Amniotic epithelial cell (primary cell): ENCODE measurements around the gene MEP1A.
"Not testable (repeated sequence)": the region's sequence is repeated elsewhere in the genome, so short reads cannot be mapped to it uniquely, and the experiment has no call there.

Experiments
- DNase-seq: peaks from one replicate; pipeline ENCODE4 v3.0.0-alpha.2; 2010; ENCODE audit warnings: low read depth

The MEP1A gene

DNA sequence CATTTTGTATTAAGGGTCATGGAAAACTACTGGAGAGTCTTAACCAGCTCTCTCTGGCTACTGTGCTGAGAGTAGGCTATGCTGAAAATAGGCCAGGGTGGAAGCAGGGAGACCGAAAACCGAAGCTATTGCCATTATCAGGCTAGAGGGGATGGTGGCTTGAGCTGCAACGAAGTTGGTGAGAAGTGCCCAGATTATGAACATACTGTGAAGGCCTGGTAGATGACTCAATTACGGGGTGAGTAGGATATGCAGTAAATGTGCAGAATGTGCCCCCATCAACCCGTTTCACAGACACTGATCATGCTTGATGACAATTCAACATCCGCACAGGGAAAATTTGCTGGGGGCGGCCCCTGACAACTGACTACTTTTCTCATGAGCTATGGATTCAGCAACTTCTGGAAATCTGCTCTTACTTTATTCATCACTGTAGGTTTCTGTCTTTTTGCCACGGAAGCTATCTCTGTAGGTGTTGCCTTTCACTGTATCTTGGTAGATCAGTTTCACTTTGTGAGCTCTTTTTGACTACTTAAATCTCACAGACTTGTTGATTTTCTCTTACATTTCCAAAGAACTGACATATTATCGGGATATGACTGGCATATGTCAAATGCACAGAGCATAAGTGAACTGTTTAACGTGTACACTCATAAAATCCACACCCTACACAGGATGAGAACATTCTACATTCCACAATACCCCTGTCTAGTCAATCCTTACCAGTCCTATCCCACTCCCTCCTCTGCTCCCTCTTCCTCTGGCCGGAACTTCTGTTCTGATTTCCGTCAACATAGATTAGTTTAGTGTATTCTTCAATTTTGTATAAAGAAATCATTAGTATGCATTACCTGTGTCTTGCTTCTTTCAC, 15.5 kb upstream of the MEP1A start:
- no peak for DNase-seq

DNA sequence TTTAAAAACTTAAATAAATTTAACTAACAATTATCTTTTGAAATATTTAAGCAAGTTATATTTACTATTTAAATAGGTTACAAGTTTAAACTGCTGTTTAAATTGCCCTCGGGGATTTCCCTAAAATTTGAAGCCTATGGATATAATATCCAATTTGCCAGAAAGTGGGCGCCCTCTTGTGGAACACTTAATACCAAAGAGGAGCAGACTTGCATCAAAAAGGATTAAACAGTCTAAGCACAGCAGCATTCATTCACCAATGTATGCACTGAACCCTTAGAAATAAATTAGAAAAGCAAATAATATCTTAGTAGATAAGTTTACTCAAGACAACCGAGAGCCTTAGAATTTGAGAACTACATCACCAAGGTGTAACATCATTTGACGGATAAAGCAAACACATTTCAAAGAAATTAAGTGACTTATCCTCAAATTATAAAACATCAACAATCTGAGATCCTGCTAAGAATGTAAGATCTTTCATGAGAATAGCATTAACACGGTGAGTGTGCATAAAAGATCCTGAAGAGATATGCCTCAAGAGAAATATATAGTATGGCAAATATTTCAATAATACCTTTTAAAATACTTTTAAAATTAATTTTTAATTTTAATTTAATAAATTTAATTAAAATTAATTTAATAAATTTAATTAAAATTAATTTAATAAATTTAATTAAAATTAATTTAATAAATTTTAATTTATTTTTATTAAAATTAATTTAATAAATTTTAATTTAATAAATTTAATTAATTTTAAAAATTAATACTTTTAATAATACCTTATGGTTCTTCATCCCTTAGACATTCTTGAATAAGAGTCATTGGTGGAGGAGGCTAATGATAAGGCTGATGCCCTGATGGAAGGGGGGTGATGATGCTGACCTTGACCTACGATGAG, 11.5 kb upstream of the MEP1A start:
- DNase-seq = peak; percentile 45

DNA sequence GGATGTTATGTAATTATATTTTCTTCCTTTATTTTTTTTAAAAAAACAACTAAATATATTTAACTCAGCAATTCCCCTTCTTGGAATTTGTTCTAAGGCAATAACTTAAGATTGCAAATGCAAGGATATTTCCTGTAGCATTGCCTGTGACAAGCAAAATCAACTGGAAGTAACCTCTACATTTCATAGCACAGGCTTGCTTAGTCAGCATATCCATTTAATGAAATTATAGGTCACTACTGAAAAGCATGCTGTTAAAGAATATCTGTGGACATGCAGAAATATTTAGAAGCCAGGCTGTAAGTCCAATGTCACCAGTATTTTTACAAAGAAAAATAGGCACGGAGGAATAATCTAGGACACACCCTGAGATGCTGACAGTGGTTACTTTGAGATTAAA, 8.7 kb upstream of the MEP1A start:
- DNase-seq = no peak

DNA sequence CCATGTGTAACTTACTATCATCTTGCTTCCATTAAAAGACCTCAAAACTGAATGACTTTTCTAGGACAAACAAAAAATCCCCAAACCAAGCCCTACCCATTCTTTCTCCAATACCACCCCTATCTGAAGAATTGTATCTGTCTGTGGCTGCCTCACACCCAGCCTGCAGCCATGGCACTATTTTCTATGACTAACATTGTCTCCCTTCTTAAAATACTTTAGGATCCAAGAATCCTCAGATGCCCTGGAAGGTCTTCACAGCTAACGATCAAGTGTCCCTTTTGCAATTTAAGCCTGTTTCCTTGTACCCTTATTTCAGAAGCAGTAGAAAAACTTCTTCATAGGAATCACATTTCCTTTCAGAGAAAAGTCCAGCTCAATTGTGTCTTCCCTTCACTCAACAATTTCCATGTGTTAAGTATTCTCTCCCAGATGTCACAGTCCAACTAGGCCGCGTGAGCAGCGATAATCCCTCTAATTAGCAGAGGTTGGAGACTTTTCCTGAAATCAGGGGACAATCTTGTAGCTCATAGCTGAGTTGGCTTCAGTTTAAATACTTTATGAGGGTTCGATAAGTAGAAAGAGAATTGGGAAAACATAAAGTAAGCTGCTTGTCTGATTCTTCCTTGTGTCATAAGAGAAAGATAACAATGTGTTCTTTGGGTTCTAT, 5.2 kb upstream of the MEP1A start:
- no peak for DNase-seq

DNA sequence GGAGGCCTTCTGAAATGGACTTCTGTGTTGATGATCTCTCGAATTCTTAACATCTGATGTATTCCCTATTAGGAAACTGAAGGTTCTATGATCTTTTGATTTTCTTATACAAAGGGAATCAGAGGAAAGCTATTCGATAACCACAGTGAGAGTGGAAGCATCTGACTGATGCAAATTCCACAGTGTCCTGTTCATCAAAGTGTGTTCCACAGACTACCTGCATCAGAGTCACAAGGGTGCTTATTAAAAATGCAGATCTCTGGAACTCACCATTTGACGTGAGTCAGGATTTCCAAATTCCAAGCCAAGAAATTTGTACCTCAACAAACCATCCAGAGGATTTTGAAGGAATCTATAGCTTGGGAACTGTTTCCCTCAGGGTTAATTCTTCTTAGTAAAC, 4.4 kb upstream of the MEP1A start:
- DNase-seq = no peak

DNA sequence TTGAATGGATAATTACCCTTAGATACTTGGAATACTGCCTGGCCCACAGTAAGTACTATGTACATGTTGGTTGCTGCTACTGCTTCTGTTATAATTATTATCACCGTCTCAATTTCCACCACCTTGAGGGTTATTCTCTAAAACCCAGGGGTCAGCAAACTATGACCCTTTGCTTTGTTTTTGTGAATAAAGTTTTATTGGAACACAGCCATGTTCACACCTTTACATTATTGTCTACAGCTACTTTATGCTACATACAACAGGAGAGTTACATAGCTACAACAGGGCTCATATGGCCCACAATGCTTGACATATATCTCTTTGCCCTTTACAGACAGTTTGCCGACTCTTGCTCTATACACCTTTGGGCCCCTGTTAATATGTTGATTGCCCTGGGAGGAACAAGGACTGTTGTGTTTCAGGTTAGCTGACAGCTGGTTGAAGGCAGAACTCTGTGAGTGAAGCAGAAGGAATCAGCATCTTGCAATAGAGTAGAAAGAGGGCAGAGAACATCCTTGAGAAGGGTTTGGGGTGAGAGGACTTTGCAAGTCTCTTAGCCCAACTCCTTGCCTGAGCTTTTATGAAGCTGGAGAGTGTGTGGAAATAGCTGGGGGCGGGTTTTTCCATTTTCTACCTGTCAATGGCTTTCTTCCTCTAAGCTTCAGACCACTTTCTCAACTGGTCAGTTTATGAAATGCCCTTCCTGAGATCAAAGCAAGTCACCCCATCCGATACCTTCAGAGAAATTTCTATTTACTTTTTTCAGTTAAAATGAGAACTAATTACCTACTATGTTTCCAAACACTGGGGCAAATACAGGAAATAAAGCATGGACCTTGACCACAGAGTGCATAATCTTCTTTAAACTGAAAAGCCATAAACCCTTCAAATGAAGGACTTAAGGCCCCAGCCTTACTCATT, 3.5 kb upstream of the MEP1A start:
- no peak for DNase-seq

DNA sequence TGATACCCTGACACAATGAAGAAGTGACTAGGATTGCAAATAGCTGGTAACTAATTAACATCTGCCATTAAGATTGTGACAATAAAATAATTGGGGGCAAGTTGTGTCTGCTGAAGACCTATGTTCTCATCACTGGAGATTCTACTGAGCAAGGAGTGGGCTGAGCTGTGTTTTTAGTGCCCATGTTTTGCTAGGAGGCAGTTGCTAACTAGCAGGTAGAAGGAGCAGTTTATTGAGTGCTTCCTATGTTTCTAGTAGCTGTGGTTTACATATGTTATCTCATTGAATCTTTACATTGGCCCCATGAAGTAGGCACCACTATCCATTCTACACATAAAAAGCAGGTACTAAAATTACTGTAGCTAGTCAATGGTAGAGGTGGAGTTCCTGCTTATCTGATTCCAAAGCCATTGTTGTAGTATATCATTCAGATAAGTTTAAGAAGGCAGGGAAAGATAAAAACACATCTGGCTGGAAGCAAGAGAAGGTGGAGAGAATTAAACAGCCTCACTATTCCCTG, 2.8 kb upstream of the MEP1A start:
- DNase-seq = no peak

DNA sequence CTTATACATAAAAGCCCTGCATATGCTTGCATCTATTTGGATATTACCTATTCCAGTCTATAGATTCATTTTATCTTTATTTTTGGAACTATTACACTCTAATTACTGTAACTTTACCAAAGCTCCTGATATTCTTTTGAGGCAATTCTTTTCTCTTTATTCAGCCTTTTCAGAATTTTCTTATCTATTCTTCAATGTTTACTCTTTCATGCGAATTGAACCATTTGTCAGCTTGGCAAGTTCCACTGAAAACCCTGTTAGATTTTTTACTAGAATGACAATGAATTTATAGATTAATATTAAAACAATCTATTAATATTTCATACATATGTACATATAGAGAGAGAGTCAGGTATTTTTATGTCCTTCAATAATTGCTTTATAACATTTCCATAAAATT, 554 bp upstream of the MEP1A start:
- no peak for DNase-seq

DNA sequence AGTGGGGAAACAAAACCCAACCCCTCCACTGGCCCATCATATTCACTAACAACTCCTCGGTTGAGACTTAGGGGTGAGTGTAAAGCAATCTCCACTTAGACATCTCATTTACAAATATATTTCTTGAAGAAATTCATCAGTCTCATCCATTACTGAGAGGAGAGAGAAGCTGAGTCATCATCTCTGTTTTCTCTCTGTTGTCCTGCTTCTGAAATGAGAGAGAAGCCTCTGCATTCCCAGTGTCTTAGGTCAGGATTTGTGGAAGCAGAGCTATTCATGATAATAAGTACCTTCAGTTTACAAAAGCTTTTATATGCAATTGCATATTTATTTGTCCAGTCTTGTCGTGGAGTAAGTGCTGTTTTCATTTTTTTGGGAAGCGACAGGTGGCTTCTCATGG, 879 bp downstream of the MEP1A start:
- peak; percentile 21 for DNase-seq

DNA sequence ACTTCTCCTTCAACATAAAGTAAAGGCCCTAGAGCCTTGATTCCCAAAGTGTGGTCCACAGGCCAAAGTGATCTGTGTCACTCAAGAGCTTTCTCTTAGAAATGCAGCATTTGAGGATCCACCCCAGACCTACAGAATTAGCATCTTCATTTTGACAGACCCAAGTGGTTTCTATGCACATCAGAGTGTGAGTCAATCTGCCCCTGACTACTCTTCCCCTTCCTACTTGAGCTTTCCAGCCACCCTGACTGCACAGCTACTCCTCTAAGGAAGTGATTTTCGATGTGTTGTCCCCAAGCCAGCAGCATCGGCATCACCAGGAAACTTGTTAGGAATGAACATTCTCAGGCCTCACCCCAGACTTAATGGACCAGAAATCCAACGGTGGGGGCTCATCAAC, 2.6 kb downstream of the MEP1A start:
- no peak for DNase-seq

DNA sequence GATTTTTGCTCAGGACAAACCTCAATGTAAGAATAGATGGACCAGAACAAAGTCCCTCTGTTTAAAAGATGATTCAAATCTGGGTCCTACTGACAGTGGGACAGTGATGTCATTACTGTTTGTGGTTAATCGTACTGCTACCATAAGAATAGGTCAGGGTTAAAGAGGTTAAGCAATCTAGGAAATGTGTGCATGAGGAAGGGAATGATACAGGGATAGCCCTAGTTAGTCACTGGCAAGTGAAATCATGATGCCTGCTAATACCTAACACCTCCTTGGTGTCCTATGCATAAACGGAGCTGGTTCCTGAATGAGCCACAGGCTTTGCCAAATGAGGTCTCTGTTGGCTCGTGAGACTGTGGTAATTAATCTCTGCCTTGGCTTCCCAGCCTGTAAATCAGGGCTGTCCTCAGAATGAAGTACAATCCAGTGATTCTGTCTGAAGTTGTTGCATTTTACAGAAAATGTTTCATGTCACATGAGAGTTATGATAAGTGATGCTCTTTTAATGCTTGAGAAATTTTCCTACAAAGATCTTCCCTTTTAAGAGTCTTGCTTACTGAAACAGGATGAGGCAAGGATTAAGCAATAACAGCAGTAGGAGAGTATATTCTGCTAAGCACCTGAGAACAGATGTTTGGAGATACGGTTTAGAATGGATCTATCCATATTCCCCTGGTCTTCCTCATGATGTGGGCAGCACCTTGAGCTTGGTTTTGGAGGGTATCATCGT, 3.8 kb downstream of the MEP1A start:
- peak; percentile 3 for DNase-seq

DNA sequence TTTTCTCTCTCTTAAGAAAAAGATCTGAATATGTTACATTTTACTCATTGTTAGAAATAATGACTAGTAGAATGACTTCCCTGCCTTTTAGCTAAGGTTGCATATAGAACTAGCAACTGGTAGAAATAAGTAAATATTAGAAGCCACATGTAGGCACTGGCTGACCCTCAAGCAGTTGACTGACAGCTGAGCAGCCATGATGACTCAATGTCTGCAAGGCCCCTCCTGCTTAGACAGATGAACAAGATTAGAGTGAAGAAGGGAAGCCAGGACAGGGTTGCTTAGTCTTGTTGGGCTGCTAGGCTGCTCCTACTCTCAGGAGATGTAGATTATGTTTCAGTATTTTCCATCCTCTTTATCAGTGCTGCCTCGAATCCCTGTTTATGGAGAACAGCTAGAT, 6.5 kb downstream of the MEP1A start:
- DNase-seq = peak; percentile 5

DNA sequence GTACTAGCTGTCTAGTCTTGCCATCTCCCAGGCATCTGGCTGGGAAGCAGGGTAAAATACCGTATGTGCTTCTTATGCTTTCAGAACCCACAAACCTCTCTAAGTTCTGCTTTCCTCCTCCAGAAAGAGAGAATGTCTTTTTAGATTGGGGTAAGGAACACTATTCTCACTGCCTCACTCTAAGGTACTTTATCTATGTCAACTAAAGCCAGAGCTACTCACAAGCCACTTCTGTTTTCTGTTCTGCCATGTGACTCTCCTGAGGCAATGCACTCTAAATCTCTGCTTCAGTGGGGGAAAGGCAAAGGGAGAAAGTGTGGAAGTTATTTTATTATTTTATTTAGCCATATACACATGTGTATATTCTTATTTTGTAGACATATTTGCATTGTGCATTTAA, 15.6 kb downstream of the MEP1A start:
- no peak for DNase-seq

DNA sequence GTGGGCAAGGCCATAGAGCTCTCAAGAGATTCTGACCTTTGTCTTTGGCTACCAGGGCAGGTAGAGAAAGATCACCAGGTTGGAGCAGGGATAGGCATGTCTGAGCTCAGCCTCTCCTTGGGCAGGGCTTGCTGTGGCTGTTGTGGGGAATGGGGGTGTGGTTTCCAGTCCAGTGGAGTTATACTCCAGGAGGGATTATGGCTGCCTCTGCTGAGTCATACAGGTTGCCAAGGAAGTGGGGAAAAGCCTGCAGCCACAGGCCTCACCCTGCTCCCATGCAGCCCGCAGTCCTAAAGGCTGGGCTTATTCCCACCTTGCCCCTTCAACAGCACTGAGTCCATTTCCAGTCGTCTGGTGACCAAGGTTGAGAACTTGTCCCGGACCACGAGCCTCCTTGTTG, 21.9 kb downstream of the MEP1A start:
- DNase-seq = no peak

DNA sequence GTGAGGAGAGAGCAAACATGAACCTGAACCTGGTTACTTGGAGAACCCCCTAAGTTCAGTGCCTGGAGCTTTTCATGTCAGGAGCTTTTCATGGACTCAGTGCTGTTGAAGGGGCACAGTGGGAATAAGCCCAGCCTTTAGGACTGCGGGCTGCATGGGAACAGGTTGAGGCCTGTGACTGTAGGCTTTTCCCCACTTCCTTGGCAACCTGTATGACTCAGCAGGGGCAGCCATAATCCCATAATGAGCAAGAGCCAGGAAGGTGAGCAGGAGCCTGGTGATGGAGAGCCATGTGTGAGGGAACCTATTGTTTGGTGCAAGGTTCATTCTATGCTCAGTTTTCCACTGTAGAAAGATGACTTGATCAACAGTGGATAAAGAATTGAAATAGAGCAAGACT, 23.4 kb downstream of the MEP1A start:
- DNase-seq = no peak

DNA sequence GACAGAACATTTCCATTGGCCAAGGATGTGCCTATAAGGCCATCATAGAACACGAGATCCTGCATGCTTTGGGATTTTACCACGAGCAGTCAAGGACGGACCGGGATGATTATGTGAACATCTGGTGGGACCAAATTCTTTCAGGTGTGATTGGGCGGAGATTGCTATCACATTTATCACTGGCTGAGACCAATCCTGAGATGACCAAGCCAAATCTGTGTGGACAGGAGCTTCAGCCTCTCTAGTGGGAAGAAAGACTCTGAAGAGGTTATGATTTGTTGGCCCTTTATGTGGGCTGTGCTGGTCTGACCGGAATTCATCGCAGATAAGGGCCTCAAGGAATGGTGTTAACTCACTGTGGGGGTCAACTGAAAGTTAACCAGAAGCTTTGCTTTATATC, 26.4 kb downstream of the MEP1A start:
- no peak for DNase-seq

DNA sequence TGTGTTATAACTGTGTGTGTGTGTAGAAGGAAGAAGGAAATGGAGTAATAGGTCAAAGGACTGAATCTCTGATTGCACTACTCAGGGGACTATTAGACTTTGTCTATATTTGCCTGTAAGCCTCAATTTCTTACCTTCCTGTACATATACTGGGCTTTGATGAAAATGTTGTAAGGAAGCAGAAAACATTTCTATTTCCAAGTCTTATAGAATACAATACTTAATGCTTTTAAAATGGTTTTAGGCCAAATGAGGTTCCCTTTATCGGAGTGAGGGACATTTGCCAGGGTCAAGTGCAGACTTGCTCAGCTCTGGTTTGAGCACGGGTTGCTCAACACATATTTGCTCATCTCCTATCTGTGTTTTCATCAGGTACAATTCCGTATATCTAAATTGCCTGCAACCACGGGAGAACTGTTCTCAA, 28.3 kb downstream of the MEP1A start:
- peak; percentile 9 for DNase-seq

DNA sequence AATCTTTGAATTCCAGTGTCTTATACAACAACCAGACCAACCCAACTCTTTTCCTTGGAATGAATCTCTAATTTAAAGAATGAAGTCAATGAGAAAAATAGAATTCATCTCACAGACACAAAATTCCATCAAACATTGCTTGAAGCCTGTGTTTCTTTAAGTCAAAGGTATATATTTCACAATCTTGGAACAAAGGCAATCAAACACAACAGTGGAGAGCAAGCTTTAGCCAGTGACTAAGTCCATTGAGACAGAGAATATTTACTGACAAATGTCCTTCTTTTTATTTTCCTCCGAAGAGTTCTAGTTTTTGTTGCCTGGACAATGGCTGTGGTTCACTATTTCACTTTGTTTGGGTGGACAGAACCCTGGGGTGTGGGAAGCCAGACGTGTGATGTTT, 35.8 kb downstream of the MEP1A start:
- no peak for DNase-seq

DNA sequence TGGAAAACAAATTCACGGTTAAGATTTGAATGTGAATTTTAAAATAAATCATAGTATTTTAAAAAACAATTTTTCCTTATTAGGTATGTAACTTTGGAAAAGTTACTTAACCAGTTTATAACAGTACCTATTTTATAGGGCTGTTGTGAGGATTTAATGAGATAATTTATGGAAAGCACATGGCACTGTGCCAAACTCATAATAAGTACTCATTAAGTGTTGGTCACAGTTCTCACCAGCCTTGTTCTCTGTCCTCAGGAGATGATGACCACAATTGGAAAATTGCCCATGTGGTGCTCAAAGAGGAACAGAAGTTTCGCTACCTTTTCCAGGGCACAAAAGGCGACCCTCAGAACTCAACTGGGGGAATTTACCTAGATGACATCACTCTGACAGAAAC, 39.6 kb downstream of the MEP1A start:
- no peak for DNase-seq

DNA sequence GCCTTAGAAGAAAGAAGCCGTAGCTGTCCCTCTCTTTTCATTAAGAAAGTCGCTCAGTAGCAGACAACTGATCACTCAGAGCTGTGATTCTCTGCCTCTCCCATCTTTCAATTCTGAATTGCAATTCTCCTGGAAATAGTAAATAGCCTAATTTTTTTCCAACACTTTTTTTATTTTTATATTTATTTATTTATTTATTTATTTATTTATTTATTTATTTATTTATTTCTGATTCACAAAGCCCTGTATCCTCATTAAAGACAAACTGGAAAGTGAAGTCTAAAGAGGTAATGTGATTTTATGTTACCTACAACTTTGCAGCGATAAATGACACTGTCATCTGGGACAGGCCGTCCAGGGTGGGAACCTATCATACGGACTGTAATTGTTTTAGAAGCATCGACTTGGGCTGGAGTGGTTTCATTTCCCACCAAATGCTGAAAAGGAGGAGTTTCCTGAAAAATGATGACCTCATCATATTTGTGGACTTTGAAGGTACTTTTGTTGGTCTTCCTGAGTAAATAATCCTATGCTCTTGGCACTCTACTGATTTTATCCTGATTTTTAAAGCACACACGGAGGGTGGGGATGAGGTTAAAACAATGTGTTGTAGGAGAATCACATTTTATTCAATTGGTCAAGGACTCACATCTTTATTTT, 41.2 kb downstream of the MEP1A start:
- DNase-seq = not testable (repeated sequence)
